Neural progenitor cell (in vitro differentiated cells): ENCODE measurements around the gene PLCG2. TPM values are rescaled to one million over a fixed set of nuclear protein-coding genes. Genes with fewer than 3 reads are reported as not detected.

Source experiments
- DNase-seq: peaks from one replicate; pipeline ENCODE4 v3.0.0-alpha.2; 2016; ENCODE audit warnings: low spot score
- H2AFZ ChIP-seq: fragments of 200-600 bp; sonication (generic); replicated peaks from 2 replicates; pipeline ENCODE4 v1.6.1; 2016; ENCODE audit warnings: antibody characterized with exemption
- H3F3A ChIP-seq: fragments of 200-600 bp; sonication (generic); 2 replicates; pipeline ENCODE4 v1.6.1; 2016; ENCODE audit warnings: antibody characterized with exemption, low read depth
- H3K27ac ChIP-seq: fragments of 200-600 bp; sonication (generic); 2 replicates; pipeline ENCODE4 v1.5.1; 2016; ENCODE audit warnings: mild to moderate bottlenecking
- H3K27me3 ChIP-seq: fragments of 200-600 bp; sonication (generic); 2 replicates; pipeline ENCODE4 v1.6.1; 2016; ENCODE audit warnings: mild to moderate bottlenecking, moderate library complexity
- H3K36me3 ChIP-seq: fragments of 200-600 bp; sonication (generic); 2 replicates; pipeline ENCODE4 v1.5.1; 2016
- H3K4me1 ChIP-seq: fragments of 200-600 bp; sonication (generic); 2 replicates; pipeline ENCODE4 v1.6.1; 2016; ENCODE audit warnings: mixed run types
- H3K4me2 ChIP-seq: fragments of 200-600 bp; sonication (generic); 2 replicates; pipeline ENCODE4 v1.6.1; 2016
- H3K4me3 ChIP-seq: fragments of 200-600 bp; sonication (generic); 2 replicates; pipeline ENCODE4 v1.5.1; 2016
- H3K79me2 ChIP-seq: fragments of 200-600 bp; sonication (generic); 2 replicates; pipeline ENCODE4 v1.6.1; 2016; ENCODE audit warnings: low read depth
- H3K9ac ChIP-seq: fragments of 200-600 bp; sonication (generic); 2 replicates; pipeline ENCODE4 v1.6.1; 2016
- H3K9me3 ChIP-seq: fragments of 200-600 bp; sonication (generic); 2 replicates; pipeline ENCODE4 v1.5.1; 2016; ENCODE audit warnings: low read depth
- H4K20me1 ChIP-seq: fragments of 200-600 bp; sonication (generic); 2 replicates; pipeline ENCODE4 v1.6.1; 2016; ENCODE audit warnings: low read depth
- H3K27ac Mint-ChIP-seq: 3 replicates; pipeline ENCODE4 v1.8.0; 2021; ENCODE audit warnings: mixed read lengths
- H3K27me3 Mint-ChIP-seq: 2 replicates; pipeline ENCODE4 v1.8.0; 2022; ENCODE audit warnings: low read depth, mild to moderate bottlenecking, inconsistent platforms, moderate library complexity, mixed read lengths; ENCODE audit not compliant: insufficient read depth
- H3K36me3 Mint-ChIP-seq: 3 replicates; pipeline ENCODE4 v1.8.0; 2021; ENCODE audit warnings: mixed read lengths
- H3K4me1 Mint-ChIP-seq: 3 replicates; pipeline ENCODE4 v1.8.0; 2021; ENCODE audit warnings: mixed read lengths
- H3K4me3 Mint-ChIP-seq: 3 replicates; pipeline ENCODE4 v1.8.0; 2021; ENCODE audit warnings: mild to moderate bottlenecking, moderate library complexity, mixed read lengths
- H3K9me3 Mint-ChIP-seq: 3 replicates; pipeline ENCODE4 v1.8.0; 2020; ENCODE audit warnings: mixed read lengths
- CTCF ChIP-seq: fragments of 200-600 bp; sonication (generic); IDR thresholded peaks from 2 replicates; pipeline ENCODE4 v1.5.1; 2017; ENCODE audit warnings: antibody characterized with exemption, mild to moderate bottlenecking
- EZH2 ChIP-seq: fragments of 200-600 bp; sonication (generic); IDR thresholded peaks from 2 replicates; pipeline ENCODE4 v1.6.1; 2017; ENCODE audit warnings: antibody characterized with exemption, mild to moderate bottlenecking, moderate library complexity
- EZH2phosphoT487 ChIP-seq: fragments of 200-600 bp; sonication (generic); IDR thresholded peaks from 2 replicates; pipeline ENCODE4 v1.6.1; 2017; ENCODE audit warnings: antibody characterized with exemption
- total RNA-seq: library from RNA; depleted of rRNA; stranded (reverse); fragments of >200 nt; gene quantifications from 2 replicates; pipeline ENCODE4 v1.2.3, GENCODE V29; 2015; ENCODE audit warnings: low replicate concordance

PLCG2 gene
- total RNA-seq, 1 donor from 2014 or later, result 5.0 TPM

- H3K79me2 ChIP-seq, result no peaks in the 10 kb centered on the region
- H3F3A ChIP-seq, result no peaks in the 10 kb centered on the region
- peak overlapping the region; percentile 29 for H2AFZ ChIP-seq
- H3K9me3 ChIP-seq, result no peaks in the 10 kb centered on the region
- no peak overlapping the region for H3K27ac Mint-ChIP-seq
- H4K20me1 ChIP-seq, result no peaks in the 10 kb centered on the region
- H3K36me3 Mint-ChIP-seq, result no peaks in the 10 kb centered on the region
- no peaks in the 10 kb centered on the region for H3K9me3 Mint-ChIP-seq
- no peak overlapping the region for H3K4me3 Mint-ChIP-seq
- DNase-seq, result peak; percentile 60
- H3K27me3 ChIP-seq, result no peaks in the 10 kb centered on the region
- H3K4me3 ChIP-seq, result no peak overlapping the region
- no peaks in the 10 kb centered on the region for H3K36me3 ChIP-seq
- no peaks in the 10 kb centered on the region for H3K4me1 ChIP-seq
- H3K4me1 Mint-ChIP-seq, result no peaks in the 10 kb centered on the region
- no peak overlapping the region for H3K4me2 ChIP-seq
- no peak overlapping the region for H3K27ac ChIP-seq
- H3K27me3 Mint-ChIP-seq, result peaks cover 5% of the 10 kb centered on the region
- H3K9ac ChIP-seq, result no peak overlapping the region
- TF ChIP-seq CTCF (peak; percentile 73), EZH2 (no peak)
Observed at GRCh38 chr16:81885976-81886586, 107.0 kb downstream of the PLCG2 start.

DNA sequence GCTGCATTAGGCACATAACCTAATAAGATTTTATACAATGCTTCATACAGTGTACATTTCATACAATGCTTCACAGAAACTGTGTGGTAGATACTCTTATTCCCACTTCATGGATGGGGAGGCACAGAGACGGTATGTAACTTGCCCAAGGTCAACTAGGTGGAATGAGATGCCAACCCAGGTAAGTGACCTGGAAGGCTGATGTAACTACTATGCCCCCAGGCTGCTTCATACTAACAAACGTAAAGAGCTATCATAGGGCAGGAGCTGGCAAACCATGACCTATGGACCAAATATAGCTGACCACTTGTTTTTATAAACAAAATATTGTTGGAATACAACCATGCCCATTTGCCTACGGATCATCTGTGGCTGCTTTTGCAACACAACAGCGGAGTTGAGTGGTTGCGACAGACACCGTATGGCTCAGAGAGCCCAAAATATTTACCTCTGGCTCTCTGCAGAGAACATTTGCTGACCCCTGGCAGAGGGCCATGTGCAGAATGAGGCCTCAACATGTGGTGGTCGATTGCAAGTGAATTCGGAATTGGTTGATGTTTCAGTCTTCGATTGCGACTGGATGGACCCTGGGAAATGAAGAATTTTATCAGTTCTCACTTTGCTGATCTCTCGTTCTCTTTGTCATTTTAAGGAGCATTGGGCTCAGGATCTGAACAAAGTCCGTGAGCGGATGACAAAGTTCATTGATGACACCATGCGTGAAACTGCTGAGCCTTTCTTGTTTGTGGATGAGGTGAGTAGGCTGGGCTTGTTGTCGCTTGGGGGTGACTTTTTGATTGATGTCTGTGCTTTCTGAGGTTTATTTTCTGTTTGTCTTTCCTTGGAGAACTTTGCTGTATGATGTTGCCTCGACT, 109.7 kb downstream of the PLCG2 start:
- Histone ChIP-seq H3K27ac (no peak overlapping the region), H3K27me3 (no peaks in the 10 kb centered on the region), H4K20me1 (no peaks in the 10 kb centered on the region), H3K4me3 (no peak overlapping the region), H3K79me2 (no peaks in the 10 kb centered on the region), H3K4me1 (no peaks in the 10 kb centered on the region), H3K9ac (no peak overlapping the region), H3F3A (no peaks in the 10 kb centered on the region), H3K9me3 (no peaks in the 10 kb centered on the region), H3K4me2 (no peak overlapping the region), H2AFZ (no peak overlapping the region), H3K36me3 (no peaks in the 10 kb centered on the region)
- no peaks in the 10 kb centered on the region for H3K4me1 Mint-ChIP-seq
- TF ChIP-seq EZH2 (no peak), EZH2phosphoT487 (no peak), CTCF (no peak)
- no peaks in the 10 kb centered on the region for H3K36me3 Mint-ChIP-seq
- peaks cover 3% of the 10 kb centered on the region for H3K27me3 Mint-ChIP-seq
- no peak overlapping the region for H3K4me3 Mint-ChIP-seq
- DNase-seq, result no peak
- H3K27ac Mint-ChIP-seq, result no peak overlapping the region
- H3K9me3 Mint-ChIP-seq, result no peaks in the 10 kb centered on the region

DNA sequence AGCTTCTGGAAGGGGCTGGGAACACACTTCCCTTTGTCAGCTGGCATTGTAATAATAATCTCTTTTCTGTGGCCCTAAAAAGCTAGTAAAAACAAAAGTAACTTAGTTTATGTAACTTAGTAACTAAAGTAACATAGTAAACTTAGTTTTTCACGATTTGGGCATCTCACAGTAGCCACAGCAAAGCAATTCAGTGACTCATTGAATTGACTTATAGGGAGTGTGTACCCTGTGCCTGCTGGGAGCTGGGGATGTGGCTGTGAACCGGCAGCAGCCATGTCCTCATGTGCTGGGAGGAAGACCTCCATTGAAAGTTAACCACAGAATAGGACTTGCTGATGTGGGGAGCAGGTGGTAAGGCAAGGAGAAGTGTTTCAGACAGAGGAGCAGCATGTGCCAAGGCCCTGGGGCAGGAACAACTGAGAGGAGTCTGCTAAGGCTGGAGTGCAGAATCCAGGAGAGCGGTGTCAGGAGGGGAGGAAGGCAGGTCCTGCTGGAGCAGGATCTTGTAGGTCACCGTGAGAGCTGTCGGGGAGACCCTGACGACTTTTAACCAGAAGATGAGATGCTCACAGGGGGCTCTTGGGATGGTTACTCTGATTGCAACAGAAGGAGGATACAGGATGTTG, 112.8 kb downstream of the PLCG2 start:
- Mint-ChIP-seq H3K27me3 (peaks cover 5% of the 10 kb centered on the region), H3K9me3 (no peaks in the 10 kb centered on the region), H3K4me1 (no peaks in the 10 kb centered on the region), H3K27ac (no peak overlapping the region), H3K4me3 (peak overlapping the region; percentile 11), H3K36me3 (no peaks in the 10 kb centered on the region)
- H3K79me2 ChIP-seq, result no peaks in the 10 kb centered on the region
- H3F3A ChIP-seq, result no peaks in the 10 kb centered on the region
- no peak for DNase-seq
- no peak overlapping the region for H3K4me2 ChIP-seq
- no peaks in the 10 kb centered on the region for H3K9me3 ChIP-seq
- H3K27me3 ChIP-seq, result no peaks in the 10 kb centered on the region
- no peak for TF ChIP-seq EZH2
- TF ChIP-seq EZH2phosphoT487, result no peak
- no peak for TF ChIP-seq CTCF
- H4K20me1 ChIP-seq, result no peaks in the 10 kb centered on the region
- no peak overlapping the region for H3K4me3 ChIP-seq
- H3K36me3 ChIP-seq, result no peaks in the 10 kb centered on the region
- H3K9ac ChIP-seq, result no peak overlapping the region
- no peak overlapping the region for H2AFZ ChIP-seq
- H3K27ac ChIP-seq, result no peak overlapping the region
- no peaks in the 10 kb centered on the region for H3K4me1 ChIP-seq
